ENCODE results near the gene CAMTA1. TPM values are rescaled to one million over a fixed set of nuclear protein-coding genes. Genes with fewer than 3 reads are reported as not detected.
A peak's percentile ranks its signal among the peaks of the same experiment; 100 is the strongest.

Gene CAMTA1
- total RNA-seq, 2 experiments from 2014 or later: 39.3 to 48.8 TPM

DNA sequence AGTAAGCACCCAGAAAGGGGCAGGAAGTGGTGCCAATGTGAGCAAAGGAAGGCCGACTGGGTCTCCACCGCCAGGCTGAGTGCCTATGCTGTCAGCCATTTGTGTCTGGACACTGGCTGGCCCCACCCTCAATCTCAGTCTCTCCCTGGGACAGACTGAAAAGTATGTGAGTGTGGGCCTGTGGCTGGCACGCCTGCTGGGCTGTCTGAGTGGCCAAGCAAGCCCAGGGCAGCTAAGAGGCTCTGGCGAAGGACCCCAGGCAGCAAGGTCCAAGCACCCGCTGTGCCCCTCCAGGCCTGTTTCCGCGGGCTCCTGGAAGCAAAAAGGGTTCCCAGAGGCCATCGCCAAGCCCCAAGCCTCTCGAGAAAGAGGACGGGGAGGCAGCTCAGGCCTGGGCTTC is 892.6 kb downstream of the CAMTA1 start:
- Mint-ChIP-seq H3K27ac (no peak overlapping the region), H3K9me3 (no peaks in the 10 kb centered on the region), H3K4me3 (no peak overlapping the region), H3K27me3 (peaks cover 15% of the 10 kb centered on the region), H3K36me3 (ENCODE audit: low read depth) (no peaks in the 10 kb centered on the region), H3K4me1 (no peaks in the 10 kb centered on the region)
- CTCF ChIA-PET: interaction anchor here (1.0 to 2.4 kb wide), 2 partner anchors 10 to 78 kb away, joined by 3 to 8 read pairs; no protein-coding TSS in a partner anchor
- no peak for DNase-seq
- POLR2A ChIA-PET: no interaction called here

DNA sequence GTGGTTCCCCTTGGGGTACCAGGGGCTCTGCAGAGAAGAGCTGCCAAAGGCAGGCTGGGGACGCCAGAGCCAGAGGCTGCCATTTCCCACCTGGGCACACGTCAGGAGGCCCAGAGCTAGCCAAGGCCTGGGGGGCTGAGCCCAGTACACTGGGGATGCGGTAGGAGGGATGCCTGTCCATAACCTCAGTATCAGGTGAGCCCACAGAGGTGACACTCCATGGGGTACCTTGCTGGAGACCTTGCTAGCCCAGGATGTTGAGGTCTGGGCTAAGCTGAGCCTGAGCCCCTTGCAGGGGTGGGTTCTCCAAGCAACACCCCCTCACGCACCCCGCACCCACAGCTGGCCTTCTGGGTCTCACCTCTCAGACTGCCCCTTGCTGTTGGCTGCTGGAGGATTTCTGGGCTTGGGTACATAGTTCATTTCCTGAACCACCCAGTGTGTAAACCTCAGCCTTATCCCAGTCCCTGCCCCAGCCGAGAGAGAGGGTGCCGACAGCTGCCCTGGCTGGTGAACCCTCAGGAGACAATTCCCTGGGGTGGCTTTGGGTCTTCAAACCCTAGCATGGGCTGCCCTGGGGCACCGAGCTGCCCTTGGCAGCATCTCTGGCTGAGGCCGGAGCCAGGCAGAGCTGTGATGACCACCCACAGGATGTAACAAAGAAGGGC is 893.4 kb downstream of the CAMTA1 start:
- no peak for DNase-seq
- Mint-ChIP-seq H3K27ac (no peak overlapping the region), H3K9me3 (no peaks in the 10 kb centered on the region), H3K27me3 (peaks cover 15% of the 10 kb centered on the region), H3K4me1 (no peaks in the 10 kb centered on the region), H3K36me3 (ENCODE audit: low read depth) (no peaks in the 10 kb centered on the region), H3K4me3 (no peak overlapping the region)
- CTCF ChIA-PET: interaction anchor here (1.0 to 1.5 kb wide), 2 partner anchors 14 to 35 kb away, joined by 3 to 5 read pairs; no protein-coding TSS in a partner anchor
- POLR2A ChIA-PET: no interaction called here

DNA sequence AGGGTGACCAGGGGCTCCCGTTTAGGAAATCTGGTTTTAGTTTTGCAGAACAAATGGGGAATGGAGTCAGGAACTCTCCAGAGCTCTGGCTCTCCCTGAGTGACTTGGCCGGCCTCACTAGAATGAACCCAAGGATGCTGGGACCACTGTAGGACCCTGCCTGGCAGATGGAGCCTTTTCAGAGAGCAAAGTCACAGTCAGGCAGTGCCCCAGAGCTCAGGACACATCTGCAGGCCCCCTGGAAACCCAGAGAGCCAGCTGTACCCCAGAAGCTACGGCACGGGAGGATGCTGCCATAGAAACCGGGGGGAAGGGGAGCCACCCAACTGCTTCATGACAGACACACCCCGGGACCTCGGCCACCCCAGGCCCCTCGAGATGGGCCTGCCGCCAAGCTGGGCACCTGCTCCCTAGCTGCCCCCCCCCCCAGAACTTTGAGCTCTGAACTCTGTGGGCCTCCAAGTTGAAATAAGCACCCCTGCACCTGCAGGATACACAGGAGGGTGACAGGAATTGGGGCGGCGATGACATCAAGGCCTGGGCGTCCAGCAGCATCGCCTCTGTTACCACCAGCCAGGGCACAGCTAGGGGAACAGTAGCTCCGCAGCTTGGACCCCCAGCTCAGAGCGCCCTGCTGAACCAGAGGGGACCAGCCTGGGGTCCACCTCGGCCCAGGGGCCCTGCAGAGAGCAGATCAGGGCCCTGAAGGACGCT is 894.1 kb downstream of the CAMTA1 start:
- ChIA-PET CTCF (interaction anchor here (1.0 to 1.5 kb wide), 2 partner anchors 14 to 34 kb away, joined by 3 to 5 read pairs; no protein-coding TSS in a partner anchor), POLR2A (no interaction called here)
- Mint-ChIP-seq H3K9me3 (no peaks in the 10 kb centered on the region), H3K36me3 (ENCODE audit: low read depth) (no peaks in the 10 kb centered on the region), H3K4me1 (no peaks in the 10 kb centered on the region), H3K4me3 (peak overlapping the region; percentile 55), H3K27ac (no peak overlapping the region), H3K27me3 (peaks cover 15% of the 10 kb centered on the region)
- no peak for DNase-seq

DNA sequence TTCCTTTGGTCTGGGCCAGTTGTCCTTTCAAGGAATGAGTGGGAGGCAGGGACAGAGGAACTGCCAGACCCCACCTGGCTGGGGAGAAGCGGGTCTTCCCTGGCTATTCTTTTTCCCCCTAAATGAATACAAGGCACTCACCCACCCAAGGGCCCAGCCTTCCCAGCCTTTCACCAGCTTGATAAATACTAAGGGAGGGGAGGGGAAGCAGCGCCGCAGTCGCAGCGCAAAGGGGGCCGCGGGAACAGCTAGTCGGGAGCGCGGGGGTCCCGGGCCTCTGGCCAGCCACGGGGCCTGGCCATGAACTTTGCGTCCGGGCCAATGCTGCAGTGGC is 894.6 kb downstream of the CAMTA1 start:
- CTCF ChIA-PET: interaction anchor here (1.5 kb wide), 1 partner anchor 13 kb away, joined by 5 read pairs; no protein-coding TSS in a partner anchor
- POLR2A ChIA-PET: no interaction called here
- H3K4me1 Mint-ChIP-seq: no peaks in the 10 kb centered on the region

DNA sequence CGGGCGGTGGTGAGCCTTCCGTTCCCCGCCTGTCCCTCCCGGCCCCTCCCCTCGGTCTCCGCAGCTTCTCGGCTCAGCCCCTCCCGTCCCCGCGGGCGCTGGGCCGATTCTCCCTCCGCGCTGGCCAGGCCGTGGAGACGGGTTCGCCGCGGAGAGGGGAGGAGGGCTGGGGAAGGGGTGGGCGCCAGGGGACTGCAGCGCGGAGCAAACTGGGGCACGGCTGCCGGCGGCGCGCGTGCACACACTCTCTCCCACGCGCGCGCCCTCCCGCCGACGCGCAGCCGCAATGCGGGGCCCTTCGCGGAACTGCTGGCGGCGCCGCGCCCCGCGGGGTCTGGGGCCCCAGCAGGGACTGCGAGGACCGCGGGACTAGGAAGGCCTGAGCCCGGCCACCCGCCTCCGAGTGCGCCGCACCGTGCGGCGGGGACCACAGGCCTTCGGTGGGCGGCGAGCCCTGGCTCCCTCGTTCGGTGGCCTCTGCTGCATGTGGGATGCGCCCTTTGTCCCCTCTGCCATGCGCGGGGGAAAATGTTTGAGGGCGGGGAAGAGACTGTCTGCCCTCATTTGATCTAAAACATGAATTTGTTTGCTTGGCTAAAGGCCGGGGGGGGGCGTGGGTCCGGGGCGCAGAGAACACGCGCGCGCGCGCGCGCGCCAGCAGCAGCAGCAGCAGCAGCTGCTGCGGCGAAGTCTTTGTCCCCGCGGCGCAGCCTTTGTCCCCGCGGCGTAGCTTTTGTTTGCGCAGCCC is 895.1 kb downstream of the CAMTA1 start:
- peak overlapping the region; percentile 68 for H3K4me3 Mint-ChIP-seq
- H3K27me3 Mint-ChIP-seq: peaks cover 15% of the 10 kb centered on the region
- no peaks in the 10 kb centered on the region for H3K36me3 Mint-ChIP-seq (ENCODE audit: low read depth)
- ChIA-PET POLR2A (no interaction called here), CTCF (interaction anchor here (0.9 to 1.5 kb wide), 2 partner anchors 12 to 13 kb away, joined by 3 to 5 read pairs; no protein-coding TSS in a partner anchor)
- H3K4me1 Mint-ChIP-seq: no peaks in the 10 kb centered on the region
- peak; percentile 17 for DNase-seq
- H3K9me3 Mint-ChIP-seq: no peaks in the 10 kb centered on the region
- no peak overlapping the region for H3K27ac Mint-ChIP-seq

More for the DNA sequence above, 894.6 kb downstream of the CAMTA1 start:
- Mint-ChIP-seq H3K36me3 (ENCODE audit: low read depth) (no peaks in the 10 kb centered on the region), H3K9me3 (no peaks in the 10 kb centered on the region), H3K27me3 (peaks cover 15% of the 10 kb centered on the region), H3K4me3 (peak overlapping the region; percentile 55), H3K27ac (no peak overlapping the region)
- no peak for DNase-seq

DNA sequence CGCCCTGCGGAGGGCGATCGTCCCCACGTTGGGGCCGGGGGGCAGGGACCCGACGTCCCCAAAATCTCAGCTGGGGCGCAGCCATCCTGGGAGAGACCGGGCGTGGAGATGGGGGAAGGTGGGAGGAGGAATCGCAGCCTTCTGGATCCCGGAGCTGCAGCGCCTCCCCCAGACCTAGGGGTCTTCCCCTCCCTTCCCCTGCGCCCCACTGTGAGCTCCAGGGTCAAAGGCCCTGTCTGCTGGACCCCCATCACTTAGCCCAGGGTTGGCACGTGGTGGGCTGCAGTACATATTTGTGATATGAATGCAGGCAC is 895.7 kb downstream of the CAMTA1 start:
- peak overlapping the region; percentile 67 for H3K4me3 Mint-ChIP-seq
- H3K27ac Mint-ChIP-seq: no peak overlapping the region
- H3K4me1 Mint-ChIP-seq: no peaks in the 10 kb centered on the region
- H3K9me3 Mint-ChIP-seq: no peaks in the 10 kb centered on the region
- no peaks in the 10 kb centered on the region for H3K36me3 Mint-ChIP-seq (ENCODE audit: low read depth)
- DNase-seq: no peak
- CTCF ChIA-PET: interaction anchor here (0.9 to 1.2 kb wide), 2 partner anchors 11 to 13 kb away, joined by 3 to 4 read pairs; no protein-coding TSS in a partner anchor
- POLR2A ChIA-PET: no interaction called here
- peaks cover 15% of the 10 kb centered on the region for H3K27me3 Mint-ChIP-seq

DNA sequence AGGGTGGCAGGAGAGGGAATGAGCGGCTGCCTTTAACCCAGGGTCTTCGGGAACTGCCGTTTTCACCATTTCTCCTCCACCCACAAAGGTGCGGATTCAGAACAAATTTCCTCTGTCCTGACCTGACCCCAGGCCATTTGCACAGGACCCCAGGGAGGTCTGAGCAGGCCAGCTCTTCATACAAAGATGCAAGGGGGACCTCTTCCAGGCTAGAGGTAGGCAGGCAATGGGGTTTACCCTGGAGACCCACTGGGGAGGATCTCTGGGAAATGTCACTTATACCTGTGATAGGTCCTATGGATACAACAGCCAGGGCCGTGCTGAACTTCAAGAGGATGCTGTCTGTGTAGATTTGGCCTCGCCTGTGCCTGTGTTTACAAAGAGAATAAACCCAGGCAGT is 896.1 kb downstream of the CAMTA1 start:
- H3K9me3 Mint-ChIP-seq: no peaks in the 10 kb centered on the region
- CTCF ChIA-PET: interaction anchor here (0.9 to 1.2 kb wide), 2 partner anchors 12 to 13 kb away, joined by 3 to 4 read pairs; no protein-coding TSS in a partner anchor
- DNase-seq: no peak
- H3K27me3 Mint-ChIP-seq: peaks cover 15% of the 10 kb centered on the region
- no peaks in the 10 kb centered on the region for H3K36me3 Mint-ChIP-seq (ENCODE audit: low read depth)
- H3K4me1 Mint-ChIP-seq: no peaks in the 10 kb centered on the region
- POLR2A ChIA-PET: no interaction called here
- no peak overlapping the region for H3K27ac Mint-ChIP-seq
- H3K4me3 Mint-ChIP-seq: no peak overlapping the region

DNA sequence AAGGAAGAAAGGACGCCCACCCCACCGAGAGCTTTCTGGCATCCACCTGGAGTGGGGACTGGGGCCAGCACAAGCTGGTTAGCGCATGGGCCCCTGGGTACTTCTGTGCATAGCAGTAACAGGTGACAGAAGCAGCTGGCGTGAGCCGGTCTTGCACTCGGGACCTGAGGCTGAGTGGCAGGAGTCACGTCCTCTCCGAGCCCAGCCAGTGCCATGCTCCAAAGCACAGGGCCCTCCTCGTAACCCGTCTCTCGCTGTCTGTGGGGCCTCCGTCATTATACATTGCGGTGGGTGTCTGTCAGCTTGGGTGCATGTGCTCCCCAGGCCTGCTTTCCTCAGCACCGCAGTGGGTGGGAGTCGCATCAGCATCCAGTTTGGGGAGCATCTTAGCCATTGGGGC is 898.3 kb downstream of the CAMTA1 start:
- Mint-ChIP-seq H3K4me1 (no peaks in the 10 kb centered on the region), H3K4me3 (no peak overlapping the region), H3K36me3 (ENCODE audit: low read depth) (no peaks in the 10 kb centered on the region), H3K27me3 (peaks cover 15% of the 10 kb centered on the region), H3K27ac (no peak overlapping the region), H3K9me3 (no peaks in the 10 kb centered on the region)
- ChIA-PET POLR2A (no interaction called here), CTCF (interaction anchor here (1.2 to 1.3 kb wide), 2 partner anchors 69 to 83 kb away, joined by 3 read pairs; no protein-coding TSS in a partner anchor)
- DNase-seq: no peak

DNA sequence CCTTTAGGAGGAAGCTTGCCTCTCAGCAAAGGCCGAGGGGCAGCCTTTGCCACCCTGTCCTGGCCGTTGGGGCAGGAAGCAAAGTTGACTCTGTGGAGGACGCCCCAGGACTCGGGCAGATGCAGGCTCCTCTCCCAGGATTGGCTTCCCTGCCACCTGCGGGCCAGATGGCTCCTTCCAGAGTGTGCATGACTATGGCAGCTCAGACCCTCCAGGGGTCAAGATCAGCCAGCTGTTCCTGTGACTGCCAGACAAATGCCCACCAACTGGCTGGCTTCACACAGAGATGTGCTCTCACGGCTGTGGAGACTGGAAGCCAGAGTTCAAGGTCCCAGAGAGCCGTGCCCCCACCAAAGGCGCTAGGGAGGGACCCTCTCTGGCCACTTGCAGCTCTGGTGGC is 898.9 kb downstream of the CAMTA1 start:
- Mint-ChIP-seq H3K27me3 (peaks cover 13% of the 10 kb centered on the region), H3K36me3 (ENCODE audit: low read depth) (no peaks in the 10 kb centered on the region), H3K4me1 (no peaks in the 10 kb centered on the region), H3K9me3 (no peaks in the 10 kb centered on the region), H3K27ac (no peak overlapping the region), H3K4me3 (no peak overlapping the region)
- ChIA-PET POLR2A (no interaction called here), CTCF (no interaction called here)
- DNase-seq: no peak

DNA sequence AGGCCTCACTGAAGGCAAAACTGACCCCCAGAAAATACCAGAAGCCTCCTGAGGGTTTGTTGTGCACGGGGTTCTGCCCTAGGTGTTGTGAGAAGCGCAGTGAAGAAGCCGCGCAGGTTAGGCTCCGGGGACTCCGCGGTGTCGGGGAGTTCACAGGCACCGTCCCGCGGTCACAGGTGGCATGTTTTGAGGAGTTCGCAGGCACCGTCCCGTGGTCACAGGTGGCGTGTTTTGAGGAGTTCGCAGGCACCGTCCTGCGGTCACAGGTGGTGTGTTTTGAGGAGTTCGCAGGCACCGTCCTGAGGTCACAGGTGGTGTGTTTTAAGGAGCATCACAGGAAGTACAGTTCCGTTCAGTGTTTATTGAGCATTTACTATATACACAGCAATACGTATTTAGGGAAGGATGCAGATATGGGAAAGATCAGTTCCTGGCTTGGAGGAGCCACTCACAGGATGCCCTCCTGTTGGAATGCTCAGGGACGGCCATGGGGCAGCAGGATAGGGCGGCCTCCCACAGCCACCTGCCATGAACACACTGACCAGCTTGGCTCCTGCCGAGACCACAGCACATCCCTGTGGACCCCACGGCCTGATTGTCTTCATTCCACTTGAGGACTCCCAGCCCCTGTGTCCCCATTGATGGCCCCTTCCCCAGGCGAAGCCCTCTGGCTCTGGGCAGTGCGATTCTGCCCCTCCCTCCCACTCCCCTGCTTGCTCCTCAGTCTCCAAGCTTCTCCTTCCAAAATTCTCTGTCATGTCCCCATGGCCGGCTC is 899.8 kb downstream of the CAMTA1 start:
- Mint-ChIP-seq H3K4me1 (no peaks in the 10 kb centered on the region), H3K36me3 (ENCODE audit: low read depth) (no peaks in the 10 kb centered on the region), H3K27me3 (peaks cover 12% of the 10 kb centered on the region), H3K4me3 (no peak overlapping the region), H3K27ac (no peak overlapping the region), H3K9me3 (no peaks in the 10 kb centered on the region)
- DNase-seq: no peak
- ChIA-PET POLR2A (no interaction called here), CTCF (no interaction called here)

DNA sequence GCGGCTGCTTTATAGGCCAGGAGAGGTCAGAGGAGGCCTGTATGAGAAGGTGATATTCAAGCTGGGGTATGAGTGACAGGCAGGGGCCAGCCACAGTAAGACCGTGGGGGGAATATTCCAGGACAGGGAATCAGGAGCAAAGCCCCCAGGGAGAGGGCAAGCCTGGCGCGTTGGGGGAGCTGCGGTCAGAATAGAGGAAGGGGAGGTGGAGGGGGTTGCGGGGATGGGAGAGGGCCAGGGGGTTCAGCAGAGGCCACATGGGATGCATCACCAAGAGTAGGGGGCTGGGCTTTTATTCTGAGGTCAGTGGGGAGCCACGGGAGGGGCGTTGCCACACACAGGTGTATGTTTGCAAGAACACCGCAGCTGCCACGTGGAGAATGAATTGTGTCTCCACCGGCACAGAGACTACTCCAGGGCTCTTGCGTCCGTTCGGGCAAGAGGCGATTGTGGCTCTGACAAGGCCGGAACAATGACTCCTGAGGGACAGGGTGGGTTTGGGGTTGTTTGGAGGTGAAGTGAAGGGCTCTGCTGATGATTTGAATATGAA is 901.1 kb downstream of the CAMTA1 start:
- no peak for DNase-seq
- Mint-ChIP-seq H3K27ac (no peak overlapping the region), H3K36me3 (ENCODE audit: low read depth) (no peaks in the 10 kb centered on the region), H3K4me3 (no peak overlapping the region), H3K27me3 (peaks cover 9% of the 10 kb centered on the region), H3K4me1 (no peaks in the 10 kb centered on the region), H3K9me3 (no peaks in the 10 kb centered on the region)
- ChIA-PET CTCF (interaction anchor here (1.4 kb wide), 1 partner anchor 19 kb away, joined by 5 read pairs; no protein-coding TSS in a partner anchor), POLR2A (no interaction called here)

DNA sequence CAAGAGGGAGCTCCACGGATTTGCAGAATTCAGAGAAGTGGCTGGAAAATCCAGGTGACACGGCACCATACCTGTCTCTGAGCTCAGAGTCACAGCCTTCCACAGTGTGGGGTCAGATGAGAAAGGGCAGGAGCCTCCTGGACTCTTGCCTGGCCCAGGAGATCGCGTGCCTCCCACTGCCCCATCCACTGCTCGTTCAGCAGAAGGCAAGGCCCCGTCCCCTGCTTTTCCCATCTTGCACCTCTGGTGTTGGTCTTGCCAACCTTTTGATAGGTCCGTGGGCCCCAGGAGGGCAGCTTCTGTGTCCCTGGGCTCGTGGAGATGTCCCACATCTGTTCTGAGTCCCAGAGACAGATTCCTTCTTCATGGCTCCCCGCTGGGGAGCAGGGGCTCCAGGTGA is 902.2 kb downstream of the CAMTA1 start:
- Mint-ChIP-seq H3K27ac (no peak overlapping the region), H3K27me3 (no peaks in the 10 kb centered on the region), H3K4me1 (no peaks in the 10 kb centered on the region), H3K4me3 (no peak overlapping the region), H3K9me3 (no peaks in the 10 kb centered on the region), H3K36me3 (ENCODE audit: low read depth) (no peaks in the 10 kb centered on the region)
- no peak for DNase-seq
- ChIA-PET POLR2A (no interaction called here), CTCF (interaction anchor here (1.4 kb wide), 1 partner anchor 20 kb away, joined by 5 read pairs; no protein-coding TSS in a partner anchor)
